Stomach (tissue), 9 donors: ENCODE data around the gene POU3F2. TPM values are rescaled to one million over a fixed set of nuclear protein-coding genes. Genes with fewer than 3 reads are reported as not detected.
A peak's percentile ranks its signal among the peaks of the same experiment; 100 is the strongest.

Source experiments
- DNase-seq, 2 donors: peaks; one replicate each; pipeline versions ENCODE4 v3.0.0 to v3.0.0-alpha.2; 2013 to 2019
- H3K27ac ChIP-seq, 5 donors: fragments of 200-600 bp in 4 of 5; sonication (generic) in 4 of 5; one replicate each; pipeline ENCODE4 v1.5.1; 2013 to 2019; ENCODE audit warnings: mild to moderate bottlenecking in 1 of 5, moderate library complexity in 1 of 5
- H3K27me3 ChIP-seq, 3 donors: fragments of 200-600 bp; sonication (generic); one replicate each; pipeline ENCODE4 v1.5.1; 2017 to 2019; ENCODE audit warnings: mixed run types in 1 of 3
- H3K36me3 ChIP-seq, 4 donors: fragments of 200-600 bp; sonication (generic); 1 replicate in 3 of 4; 2 replicates in 1 of 4; pipeline ENCODE4 v1.5.1; 2016 to 2019
- H3K4me1 ChIP-seq, 4 donors: fragments of 200-600 bp; sonication (generic); one replicate each; pipeline ENCODE4 v1.5.1; 2016 to 2019
- H3K4me3 ChIP-seq, 4 donors: fragments of 200-600 bp; sonication (generic) in 3 of 4; one replicate each; pipeline ENCODE4 v1.5.1; 2016 to 2019; ENCODE audit warnings: mild to moderate bottlenecking in 1 of 4
- H3K9me3 ChIP-seq, 4 donors: fragments of 200-600 bp; sonication (generic); one replicate each; pipeline ENCODE4 v1.5.1; 2016 to 2019
- CTCF ChIP-seq, 7 experiments: fragments of 450-650 bp in 4 of 7; fragments of 200-600 bp in 3 of 7; sonication (generic) in 3 of 7; IDR thresholded peaks; one replicate each; pipeline ENCODE4 v1.5.1; 2016 to 2019; ENCODE audit warnings: antibody characterized with exemption in 7 of 7, control low read depth in 2 of 7, mild to moderate bottlenecking in 1 of 7
- EP300 ChIP-seq: sonication (generic); formaldehyde crosslinking; IDR thresholded peaks from one replicate; pipeline ENCODE4 v1.6.1; 2017; ENCODE audit warnings: antibody characterized with exemption
- POLR2A ChIP-seq, 4 donors: fragments of 450-650 bp; IDR thresholded peaks; one replicate each; pipeline ENCODE4 v1.6.1; 2016; ENCODE audit warnings: antibody characterized with exemption in 4 of 4, control low read depth in 2 of 4, mild to moderate bottlenecking in 1 of 4, moderate library complexity in 1 of 4
- POLR2AphosphoS5 ChIP-seq, 3 donors: sonication (generic); formaldehyde crosslinking; IDR thresholded peaks; one replicate each; pipeline ENCODE4 v1.6.1; 2016; ENCODE audit warnings: antibody characterized with exemption in 3 of 3
- WGBS, 5 donors: extraction: QIAGEN DNeasy Blood & Tissue Kit in 3 of 5; methylation state at CpG; one replicate each; pipeline versions ENCODE4 v1.1.5 to v1.1.7; 2013 to 2018; 5-methylcytosine and 5-hydroxymethylcytosine counted together
- intact Hi-C: fragments of 100-400 bp; cut with DNase I; formaldehyde crosslinking; loops from one replicate; pipeline ENCODE4 v1.15.1; 2023; ENCODE audit warnings: low total_unique reads
- polyA plus RNA-seq, 3 donors: library from polyadenylated mRNA; stranded (reverse); fragments of 200-250 nt; gene quantifications; one replicate each; pipeline ENCODE4 v1.2.3, GENCODE V29; 2013
- total RNA-seq, 5 donors: library from RNA; depleted of rRNA; stranded (reverse); fragments of >200 nt; gene quantifications; one replicate each; pipeline versions ENCODE4 v1.1.0 to v1.2.3, GENCODE V29; 2014 to 2016
- donor health status: healthy with polysubstance abuse.
- donor health status: Bipolar disorder and iron deficiency.
- donor health status: healthy.

The POU3F2 gene
- total and polyA plus RNA-seq, 8 donors: under 0.01 TPM; not detected in 7

DNA sequence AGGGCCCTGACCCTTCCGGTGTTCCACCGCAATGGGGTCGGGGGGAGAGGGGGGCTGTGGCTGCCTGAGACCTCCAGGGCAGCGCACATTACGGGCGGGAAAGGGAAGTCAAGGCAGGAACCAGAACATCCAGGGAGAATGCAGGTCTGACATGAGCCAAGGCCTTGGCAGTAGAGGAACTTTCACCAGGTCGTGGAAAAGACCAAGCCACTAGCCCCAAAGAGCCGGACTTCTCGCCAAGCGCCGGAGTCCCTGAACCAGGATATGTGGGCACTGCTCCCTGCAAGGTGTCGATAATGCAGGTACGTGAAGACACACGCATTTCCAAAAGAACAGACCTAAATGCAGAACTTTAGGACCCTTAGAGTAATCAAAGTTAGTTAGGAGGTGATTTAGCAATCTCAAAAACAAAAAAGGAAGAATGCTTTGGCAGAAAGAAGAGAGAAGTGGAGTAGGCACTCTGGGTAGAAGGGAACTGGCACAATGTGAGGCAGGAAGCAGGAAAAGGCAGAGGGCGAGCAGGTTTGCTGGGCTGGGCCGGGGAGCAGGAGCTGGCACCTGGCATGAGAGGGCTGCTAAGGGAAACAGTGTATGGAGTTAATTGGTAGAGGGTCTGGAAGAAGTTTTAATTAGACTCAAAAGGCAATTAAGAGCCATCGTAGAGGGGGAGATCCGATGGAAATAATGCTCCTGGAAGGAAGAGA lies 14.3 kb downstream of the POU3F2 start:
- TF ChIP-seq POLR2A (IDR thresholded peaks at IDR 0.05): no peak
- no peak for TF ChIP-seq POLR2AphosphoS5 (IDR thresholded peaks at IDR 0.05)
- TF ChIP-seq EP300: no peak
- TF ChIP-seq CTCF (IDR thresholded peaks at IDR 0.05): no peak
- no peak for DNase-seq
- Histone ChIP-seq H3K4me3 (peak overlapping the region; percentile 21 to 38 (median 24)), H3K27ac (no peak overlapping the region), H3K27me3 (peaks cover 13 to 58% (median 53%) of the 10 kb centered on the region in 3 donors), H3K36me3 (no peaks in the 10 kb centered on the region), H3K9me3 (no peaks in the 10 kb centered on the region), H3K4me1 (peaks cover 19 to 40% (median 34%) of the 10 kb centered on the region in 4 donors)
- 53 to 71% (median 55%) methylated on average over 14 to 18 of the region's 18 CpGs for WGBS, 5 donors
- intact Hi-C loops: loop anchor here (10.0 kb wide), 1 partner anchor 1354 kb away; no protein-coding TSS in a partner anchor

- no peak for DNase-seq
- WGBS, 5 donors: 95 to 98% (median 97%) methylated on average over 6 of the region's 6 CpGs
- no peak for TF ChIP-seq EP300
- TF ChIP-seq POLR2AphosphoS5 (IDR thresholded peaks at IDR 0.05): no peak
- no peak for TF ChIP-seq POLR2A (IDR thresholded peaks at IDR 0.05)
- H3K27ac ChIP-seq: no peak overlapping the region
- H3K9me3 ChIP-seq: no peaks in the 10 kb centered on the region
- intact Hi-C loops: no loop called here
- no peak overlapping the region for H3K4me3 ChIP-seq
- no peaks in the 10 kb centered on the region for H3K4me1 ChIP-seq
- H3K36me3 ChIP-seq: peaks cover 0 to 12% (median 0%) of the 10 kb centered on the region in 4 donors
- H3K27me3 ChIP-seq: no peaks in the 10 kb centered on the region
Measured at GRCh38 chr6:98864497-98864896, 30.1 kb downstream of the POU3F2 start.

- 18 to 49% (median 29%) methylated on average over 3 of the region's 3 CpGs for WGBS, 5 donors
- TF ChIP-seq POLR2AphosphoS5 (IDR thresholded peaks at IDR 0.05) (peak in 1 of 3 donors; percentile 17), CTCF (IDR thresholded peaks at IDR 0.05) (no peak)
- H3K27me3 ChIP-seq: no peaks in the 10 kb centered on the region
- intact Hi-C loops: no loop called here
- no peak overlapping the region for H3K27ac ChIP-seq
- no peak for DNase-seq
- H3K4me3 ChIP-seq: no peak overlapping the region
- no peaks in the 10 kb centered on the region for H3K9me3 ChIP-seq
- H3K4me1 ChIP-seq: no peaks in the 10 kb centered on the region
- peaks cover 0 to 39% (median 11%) of the 10 kb centered on the region in 4 donors for H3K36me3 ChIP-seq
Measured at GRCh38 chr6:98871057-98871456, 36.7 kb downstream of the POU3F2 start.

GRCh38 chr6:98871821-98872220 lies 37.4 kb downstream of the POU3F2 start:
- Histone ChIP-seq H3K27me3 (no peaks in the 10 kb centered on the region), H3K4me3 (no peak overlapping the region), H3K9me3 (no peaks in the 10 kb centered on the region), H3K27ac (no peak overlapping the region), H3K36me3 (peaks cover 0 to 41% (median 14%) of the 10 kb centered on the region in 4 donors), H3K4me1 (no peaks in the 10 kb centered on the region)
- TF ChIP-seq EP300 (no peak), CTCF (IDR thresholded peaks at IDR 0.05) (no peak), POLR2AphosphoS5 (IDR thresholded peaks at IDR 0.05) (no peak), POLR2A (IDR thresholded peaks at IDR 0.05) (no peak)
- DNase-seq: no peak
- WGBS, 5 donors: 77 to 86% (median 82%) methylated on average over 3 of the region's 3 CpGs
- intact Hi-C loops: no loop called here

DNA sequence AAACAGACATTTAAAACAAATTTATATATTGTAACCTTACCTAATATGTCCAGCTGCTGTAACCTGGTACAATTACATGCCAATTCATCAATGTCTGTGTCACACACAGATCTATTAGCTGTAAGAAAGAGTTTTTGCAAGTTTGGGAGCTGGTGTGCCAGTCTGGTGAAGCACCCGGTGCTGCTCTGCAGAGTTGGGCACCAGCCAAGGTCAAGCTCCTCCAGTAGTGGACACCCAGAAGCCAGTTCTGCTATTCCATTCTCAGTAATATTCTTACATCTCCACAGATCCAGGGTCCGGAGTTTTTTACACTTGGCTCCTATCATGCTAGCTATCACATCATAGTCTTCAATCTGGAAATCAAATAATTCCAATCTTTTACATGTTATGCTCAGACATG lies 41.0 kb downstream of the POU3F2 start:
- Histone ChIP-seq H3K27me3 (no peaks in the 10 kb centered on the region), H3K27ac (no peak overlapping the region), H3K4me3 (no peak overlapping the region), H3K4me1 (no peaks in the 10 kb centered on the region), H3K36me3 (peaks cover 0 to 57% (median 39%) of the 10 kb centered on the region in 4 donors), H3K9me3 (no peaks in the 10 kb centered on the region)
- TF ChIP-seq CTCF (IDR thresholded peaks at IDR 0.05) (no peak), POLR2A (IDR thresholded peaks at IDR 0.05) (no peak), POLR2AphosphoS5 (IDR thresholded peaks at IDR 0.05) (no peak)
- intact Hi-C loops: no loop called here
- no peak for DNase-seq
- 57 to 79% (median 67%) methylated on average over 2 of the region's 2 CpGs for WGBS, 5 donors
